Measurements from ENCODE around the gene PCCA. TPM values are rescaled to one million over a fixed set of nuclear protein-coding genes. Genes with fewer than 3 reads are reported as not detected.

PCCA gene
- total and polyA plus RNA-seq, 4 donors: 8.3 to 71.8 (median 22.8) TPM

DNA sequence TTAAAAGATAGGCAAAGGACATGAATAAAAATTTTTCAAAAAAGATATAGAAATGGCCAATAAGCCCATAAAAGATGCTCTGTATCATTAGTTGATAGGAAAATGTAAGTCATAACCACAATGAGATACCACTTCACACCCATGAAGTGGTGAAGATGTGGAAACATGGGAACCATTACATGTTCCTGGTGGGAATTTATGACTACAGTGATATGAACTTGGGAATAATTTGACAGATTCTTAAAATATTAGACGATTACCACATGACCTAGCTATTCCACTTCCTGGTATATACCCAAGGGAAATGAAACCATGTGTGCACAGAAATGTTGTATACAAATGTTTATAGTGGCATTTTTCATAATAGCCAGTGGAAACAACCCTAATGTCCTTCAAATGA is 267.5 kb downstream of the PCCA start:
- Histone ChIP-seq H3K4me1 (ENCODE audit: control insufficient read depth in 5 of 5, insufficient read depth in 5 of 5, low read length in 5 of 5) (no peaks in the 10 kb centered on the region), H3K9ac (ENCODE audit: insufficient read depth in 1 of 2, low read length in 2 of 2) (no peak overlapping the region), H3K36me3 (ENCODE audit: control insufficient read depth in 4 of 4, insufficient read depth in 4 of 4, low read length in 4 of 4) (peaks cover 0 to 6% (median 2%) of the 10 kb centered on the region in 4 donors), H3K27me3 (ENCODE audit: control insufficient read depth in 3 of 3, insufficient read depth in 3 of 3, low read length in 2 of 3) (no peaks in the 10 kb centered on the region), H3K27ac (ENCODE audit: low read depth in 1 of 2, low read length in 1 of 2) (no peak overlapping the region), H3K4me3 (no peak overlapping the region), H3K9me3 (ENCODE audit: control insufficient read depth in 4 of 4, insufficient read depth in 3 of 4, low read length in 3 of 4) (no peaks in the 10 kb centered on the region)
- TF ChIP-seq, protein P1, sequence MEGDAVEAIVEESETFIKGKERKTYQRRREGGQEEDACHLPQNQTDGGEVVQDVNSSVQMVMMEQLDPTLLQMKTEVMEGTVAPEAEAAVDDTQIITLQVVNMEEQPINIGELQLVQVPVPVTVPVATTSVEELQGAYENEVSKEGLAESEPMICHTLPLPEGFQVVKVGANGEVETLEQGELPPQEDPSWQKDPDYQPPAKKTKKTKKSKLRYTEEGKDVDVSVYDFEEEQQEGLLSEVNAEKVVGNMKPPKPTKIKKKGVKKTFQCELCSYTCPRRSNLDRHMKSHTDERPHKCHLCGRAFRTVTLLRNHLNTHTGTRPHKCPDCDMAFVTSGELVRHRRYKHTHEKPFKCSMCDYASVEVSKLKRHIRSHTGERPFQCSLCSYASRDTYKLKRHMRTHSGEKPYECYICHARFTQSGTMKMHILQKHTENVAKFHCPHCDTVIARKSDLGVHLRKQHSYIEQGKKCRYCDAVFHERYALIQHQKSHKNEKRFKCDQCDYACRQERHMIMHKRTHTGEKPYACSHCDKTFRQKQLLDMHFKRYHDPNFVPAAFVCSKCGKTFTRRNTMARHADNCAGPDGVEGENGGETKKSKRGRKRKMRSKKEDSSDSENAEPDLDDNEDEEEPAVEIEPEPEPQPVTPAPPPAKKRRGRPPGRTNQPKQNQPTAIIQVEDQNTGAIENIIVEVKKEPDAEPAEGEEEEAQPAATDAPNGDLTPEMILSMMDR (IDR thresholded peaks at IDR 0.05; ENCODE audit: control extremely low read depth, extremely low read depth): no peak
- 50 to 73% methylated on average over 1 of the region's 1 CpG for WGBS, 2 donors
- no peak for ATAC-seq (ENCODE audit: insufficient read depth, low FRiP score)
- DNase-seq: peak in 1 of 3 donors; percentile 30

DNA sequence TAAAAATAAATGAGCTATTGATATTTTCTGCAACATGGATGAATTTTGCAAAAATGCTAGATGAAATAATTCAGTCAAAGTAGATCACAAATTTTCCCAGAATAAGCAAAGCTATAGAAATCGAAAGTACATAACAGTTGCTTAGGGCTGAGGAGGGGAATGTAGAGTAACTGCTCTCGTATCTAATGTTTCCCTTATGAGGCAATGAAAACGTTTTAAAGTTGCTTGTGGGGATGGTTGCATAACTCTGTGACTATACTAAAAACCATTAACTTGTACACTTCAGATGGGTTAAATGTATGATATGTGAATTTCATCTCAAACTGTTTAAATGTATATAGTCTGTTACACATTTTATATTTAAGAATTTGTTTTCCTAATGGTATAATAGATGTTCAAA is 268.0 kb downstream of the PCCA start:
- TF ChIP-seq, protein P1 (IDR thresholded peaks at IDR 0.05; ENCODE audit: control extremely low read depth, extremely low read depth): no peak

DNA sequence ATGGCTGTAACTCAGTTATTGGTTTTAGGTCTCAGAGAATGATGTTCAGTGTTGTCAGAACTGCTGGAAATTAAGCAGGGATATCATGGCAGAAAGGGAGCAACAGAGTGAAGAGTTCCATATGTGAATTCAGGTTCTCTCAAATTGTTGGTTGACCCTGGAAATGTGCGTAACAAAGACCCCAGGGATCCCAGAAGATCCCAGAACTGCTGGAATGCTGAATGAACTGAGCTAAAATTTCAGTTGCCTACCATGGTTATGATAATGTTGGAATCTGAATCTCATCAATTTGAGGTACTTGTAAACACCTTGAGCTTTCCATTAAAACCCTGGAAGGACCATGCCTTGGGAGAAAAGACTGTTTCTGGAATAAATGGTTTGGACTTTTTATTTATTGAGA is 268.9 kb downstream of the PCCA start:
- TF ChIP-seq, protein P1 (IDR thresholded peaks at IDR 0.05; ENCODE audit: control extremely low read depth, extremely low read depth): no peak
- ATAC-seq (ENCODE audit: insufficient read depth, low FRiP score) (no peak), DNase-seq (no peak)

More for the DNA sequence above, 268.0 kb downstream of the PCCA start:
- ATAC-seq (ENCODE audit: insufficient read depth, low FRiP score): no peak
- H3K9ac ChIP-seq (ENCODE audit: insufficient read depth in 1 of 2, low read length in 2 of 2): no peak overlapping the region
- H3K36me3 ChIP-seq (ENCODE audit: control insufficient read depth in 4 of 4, insufficient read depth in 4 of 4, low read length in 4 of 4): peaks cover 0 to 6% (median 2%) of the 10 kb centered on the region in 4 donors
- 40 to 60% methylated on average over 3 of the region's 3 CpGs for WGBS, 2 donors
- no peaks in the 10 kb centered on the region for H3K9me3 ChIP-seq (ENCODE audit: control insufficient read depth in 4 of 4, insufficient read depth in 3 of 4, low read length in 3 of 4)
- peak in 2 of 3 donors; percentile 49 to 71 for DNase-seq
- H3K27ac ChIP-seq (ENCODE audit: low read depth in 1 of 2, low read length in 1 of 2): no peak overlapping the region
- H3K27me3 ChIP-seq (ENCODE audit: control insufficient read depth in 3 of 3, insufficient read depth in 3 of 3, low read length in 2 of 3): no peaks in the 10 kb centered on the region
- H3K4me3 ChIP-seq: no peak overlapping the region
- H3K4me1 ChIP-seq (ENCODE audit: control insufficient read depth in 5 of 5, insufficient read depth in 5 of 5, low read length in 5 of 5): no peaks in the 10 kb centered on the region

DNA sequence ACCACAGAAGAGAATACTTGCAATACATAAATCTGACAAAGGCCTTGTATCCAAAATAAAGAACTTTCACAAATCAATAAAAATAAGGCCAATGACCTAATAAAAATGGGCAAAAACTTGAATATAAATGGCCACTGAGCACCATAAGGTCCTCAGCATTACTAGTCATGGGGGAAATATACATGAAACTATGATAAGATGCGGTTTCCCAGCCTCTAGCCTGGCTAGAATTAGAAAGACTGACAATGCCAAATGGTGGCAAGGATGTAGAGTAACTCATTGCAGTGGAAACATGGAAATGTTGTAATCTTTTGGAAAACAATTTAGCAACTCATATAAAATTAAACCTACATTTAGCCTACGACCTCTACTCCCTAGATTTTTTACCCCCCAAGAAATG is 272.6 kb downstream of the PCCA start:
- H3K9ac ChIP-seq (ENCODE audit: insufficient read depth in 1 of 2, low read length in 2 of 2): no peak overlapping the region
- no peak overlapping the region for H3K27ac ChIP-seq (ENCODE audit: low read depth in 1 of 2, low read length in 1 of 2)
- no peaks in the 10 kb centered on the region for H3K9me3 ChIP-seq (ENCODE audit: control insufficient read depth in 4 of 4, insufficient read depth in 3 of 4, low read length in 3 of 4)
- TF ChIP-seq, protein P1 (IDR thresholded peaks at IDR 0.05; ENCODE audit: control extremely low read depth, extremely low read depth): no peak
- no peak overlapping the region for H3K4me3 ChIP-seq
- peaks cover 0 to 22% (median 0%) of the 10 kb centered on the region in 5 donors for H3K4me1 ChIP-seq (ENCODE audit: control insufficient read depth in 5 of 5, insufficient read depth in 5 of 5, low read length in 5 of 5)
- H3K36me3 ChIP-seq (ENCODE audit: control insufficient read depth in 4 of 4, insufficient read depth in 4 of 4, low read length in 4 of 4): peaks cover 0 to 6% (median 2%) of the 10 kb centered on the region in 4 donors
- no peak for ATAC-seq (ENCODE audit: insufficient read depth, low FRiP score)
- no peaks in the 10 kb centered on the region for H3K27me3 ChIP-seq (ENCODE audit: control insufficient read depth in 3 of 3, insufficient read depth in 3 of 3, low read length in 2 of 3)
- WGBS, 2 donors: 83 to 95% methylated on average over 2 of the region's 2 CpGs
- no peak for DNase-seq

More for the DNA sequence above, 268.9 kb downstream of the PCCA start:
- H3K27me3 ChIP-seq (ENCODE audit: control insufficient read depth in 3 of 3, insufficient read depth in 3 of 3, low read length in 2 of 3): no peaks in the 10 kb centered on the region
- no peak overlapping the region for H3K9ac ChIP-seq (ENCODE audit: insufficient read depth in 1 of 2, low read length in 2 of 2)
- H3K4me3 ChIP-seq: no peak overlapping the region
- peaks cover 0 to 6% (median 0%) of the 10 kb centered on the region in 5 donors for H3K4me1 ChIP-seq (ENCODE audit: control insufficient read depth in 5 of 5, insufficient read depth in 5 of 5, low read length in 5 of 5)
- H3K36me3 ChIP-seq (ENCODE audit: control insufficient read depth in 4 of 4, insufficient read depth in 4 of 4, low read length in 4 of 4): peaks cover 0 to 5% (median 2%) of the 10 kb centered on the region in 4 donors
- H3K9me3 ChIP-seq (ENCODE audit: control insufficient read depth in 4 of 4, insufficient read depth in 3 of 4, low read length in 3 of 4): no peaks in the 10 kb centered on the region
- H3K27ac ChIP-seq (ENCODE audit: low read depth in 1 of 2, low read length in 1 of 2): no peak overlapping the region
- 99 to 100% methylated on average over 1 of the region's 1 CpG for whole genome bisulfite sequencing, 2 donors

Data from lung (tissue), 12 donors.